Medulla oblongata (tissue), 1 donor: Measurements from ENCODE around the gene OR6C76.
"Not testable (repeated sequence)": the region's sequence is repeated elsewhere in the genome, so short reads cannot be mapped to it uniquely, and the experiment has no call there.

Experiments used
- DNase-seq: peaks from one replicate; pipeline ENCODE4 v3.0.0-alpha.2; 2015; ENCODE audit errors: extremely low spot score

The OR6C76 gene

DNA sequence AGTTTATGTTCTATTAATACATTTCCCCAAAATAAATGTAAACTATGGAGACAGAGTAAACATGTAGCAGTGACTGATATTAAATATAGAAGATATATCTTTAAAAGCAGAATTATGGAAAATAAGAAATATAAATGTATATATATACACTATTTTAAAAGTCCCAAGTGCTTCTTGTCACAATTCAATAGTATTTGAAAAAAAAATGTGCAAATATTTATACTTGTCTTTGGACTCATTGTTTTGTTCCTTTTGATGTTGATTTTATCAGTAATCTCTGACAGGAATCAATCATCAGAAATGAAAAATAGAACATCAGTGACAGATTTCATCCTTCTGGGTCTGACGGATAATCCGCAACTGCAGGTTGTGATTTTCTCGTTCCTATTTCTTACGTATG is at the start of gene OR6C76:
Gene OR6C76, plus strand, starts transcription at position 301 of the 400 bp plus-strand sequence. Its CDS starts 0 bp downstream, at position 301.
- no peak for DNase-seq

- DNase-seq, result no peak
Measured at GRCh38 chr12:55385891-55386290, 40.2 kb upstream of the OR6C76 start.

DNA sequence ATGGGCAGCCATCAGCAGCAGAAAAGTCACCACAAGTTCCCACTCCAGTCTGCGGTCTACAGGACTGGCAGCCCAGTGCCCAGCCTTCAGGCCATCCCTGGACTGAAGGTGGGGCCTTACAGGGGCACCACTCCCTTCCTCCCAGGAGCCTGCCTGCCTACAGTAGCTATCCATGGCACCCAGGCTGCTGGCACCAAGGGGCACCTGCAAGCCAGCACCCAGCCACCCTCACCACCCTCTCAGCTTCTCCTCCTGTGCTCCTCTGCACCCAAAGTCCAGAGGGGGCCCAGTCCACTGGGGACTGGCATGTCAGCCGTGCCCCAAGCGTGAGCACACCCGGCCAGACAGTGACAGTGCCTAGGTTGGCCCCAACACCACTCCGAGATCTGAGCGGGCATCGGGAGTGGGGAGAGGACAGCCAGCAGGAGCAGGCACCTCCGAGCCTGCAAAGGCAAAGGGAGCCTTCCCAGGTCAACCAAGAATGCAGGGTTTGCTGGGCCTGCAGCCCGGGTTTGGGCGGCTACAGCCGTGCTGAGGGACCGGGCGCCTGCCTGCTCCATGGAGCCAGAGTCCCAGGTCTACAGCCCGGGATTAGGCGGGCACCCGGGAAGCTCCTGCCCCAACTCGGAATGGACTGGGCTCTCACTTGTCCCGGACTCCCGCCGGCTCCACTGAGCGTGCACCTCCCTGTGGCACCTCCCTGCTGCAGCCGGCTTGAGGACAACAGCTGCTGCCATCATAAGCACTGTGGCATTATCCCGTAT is 33.8 kb upstream of the OR6C76 start:
- DNase-seq, result no peak

DNA sequence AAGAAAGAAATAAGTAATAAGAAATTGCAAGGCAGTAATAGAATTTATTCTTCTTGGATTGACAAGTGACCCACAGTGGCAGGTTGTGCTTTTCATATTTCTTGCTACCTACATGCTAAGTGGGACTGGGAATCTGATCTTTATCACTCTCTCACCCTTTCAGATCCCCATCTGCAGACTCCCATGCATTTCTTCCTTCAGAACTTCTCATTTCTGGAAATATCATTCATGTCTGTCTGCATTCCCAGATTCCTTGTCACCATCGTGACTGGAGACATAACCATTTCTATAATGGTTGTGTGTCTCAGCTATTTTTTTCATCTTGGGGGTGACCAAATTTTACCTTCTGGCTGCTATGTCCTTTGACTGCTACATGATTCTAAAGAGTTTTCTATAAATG is 29.7 kb upstream of the OR6C76 start:
- DNase-seq, result no peak

- no peak for DNase-seq
Measured at GRCh38 chr12:55400229-55400628, 25.8 kb upstream of the OR6C76 start, which contains the start of gene OR6C65. OR6C65 (plus strand) TSS chr12:55400529; CDS start chr12:55400529, 0 bp downstream.

DNA sequence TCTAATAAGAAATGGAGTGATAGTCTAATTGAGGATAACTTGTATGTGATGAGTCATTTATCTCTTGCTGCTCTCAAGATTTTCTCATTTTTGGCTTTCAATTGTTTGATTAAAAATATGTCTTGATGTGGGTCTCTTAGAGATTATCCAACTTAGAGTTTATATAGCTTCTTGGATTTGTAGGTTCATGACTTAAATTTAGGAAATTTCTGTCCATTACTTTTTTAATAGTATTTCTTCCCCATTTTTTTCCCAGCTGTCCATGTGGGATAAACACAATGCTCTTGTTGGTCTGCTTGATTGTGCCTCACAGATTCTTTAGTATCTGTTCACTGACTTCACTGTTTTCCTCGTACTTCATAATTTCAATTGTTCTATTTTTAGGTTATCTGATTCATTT is 18.2 kb upstream of the OR6C76 start:
- DNase-seq, result no peak

DNA sequence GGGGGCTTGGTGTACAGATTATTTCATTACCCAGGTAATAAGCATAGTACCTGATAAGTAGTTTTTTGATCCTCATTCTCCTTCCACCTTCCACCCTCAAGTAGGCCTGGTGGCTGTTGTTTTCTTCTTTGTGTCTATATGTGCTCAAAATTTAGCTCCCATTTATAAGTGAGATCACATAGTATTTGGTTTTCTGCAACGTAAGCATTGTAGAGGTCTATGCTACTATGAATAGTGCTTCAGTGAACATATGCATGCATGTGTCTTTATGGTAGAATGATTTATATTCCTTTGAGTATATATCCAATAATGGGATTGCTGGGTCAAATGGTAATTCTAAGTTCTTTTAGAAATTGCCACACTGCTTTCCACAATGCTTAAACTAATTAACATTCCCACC is 16.9 kb upstream of the OR6C76 start:
- not testable (repeated sequence) for DNase-seq

DNA sequence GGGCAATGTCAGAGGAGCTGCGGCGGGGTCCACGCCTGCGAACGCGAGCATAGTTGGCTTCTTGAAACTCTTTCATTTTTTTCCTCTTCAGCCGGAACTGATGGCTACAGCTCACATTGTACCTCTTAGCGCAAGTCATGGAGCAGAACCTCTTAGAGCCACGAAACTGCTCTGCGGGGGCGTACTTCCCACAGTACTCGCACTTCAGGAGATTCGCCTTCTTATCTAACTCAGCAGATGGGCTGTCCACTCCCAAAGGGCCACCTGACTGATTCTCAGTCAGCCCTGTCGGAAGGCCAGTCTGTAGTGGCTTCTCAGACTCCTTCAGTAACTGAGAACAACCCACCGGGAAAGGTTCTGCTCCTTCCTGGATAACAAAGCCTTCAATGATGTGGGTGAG is 13.9 kb upstream of the OR6C76 start:
- not testable (repeated sequence) for DNase-seq

- DNase-seq, result not testable (repeated sequence)
Measured at GRCh38 chr12:55413498-55414388, 12.3 kb upstream of the OR6C76 start.

- not testable (repeated sequence) for DNase-seq
Measured at GRCh38 chr12:55414396-55414823, 11.6 kb upstream of the OR6C76 start.

DNA sequence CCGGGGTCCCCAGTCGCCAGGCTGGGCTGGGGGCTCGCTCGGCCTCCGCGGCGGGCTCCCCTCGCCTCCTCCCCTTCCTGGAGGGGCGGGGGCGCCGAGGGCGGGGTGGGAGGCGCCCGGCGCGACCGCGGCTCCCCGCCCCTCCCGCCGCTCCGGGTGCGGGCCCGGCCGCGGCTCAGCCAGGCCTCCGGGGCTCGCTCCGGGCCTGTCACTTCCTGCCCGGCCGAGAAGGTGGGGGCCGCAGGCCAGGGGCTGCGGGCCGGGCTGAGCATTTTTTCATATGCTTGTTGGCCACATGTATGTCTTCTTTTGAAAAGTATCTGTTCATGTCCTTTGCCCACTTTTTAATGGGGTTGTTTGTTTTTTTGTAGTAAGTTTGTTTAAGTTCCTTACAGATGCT is 11.2 kb upstream of the OR6C76 start:
- not testable (repeated sequence) for DNase-seq

DNA sequence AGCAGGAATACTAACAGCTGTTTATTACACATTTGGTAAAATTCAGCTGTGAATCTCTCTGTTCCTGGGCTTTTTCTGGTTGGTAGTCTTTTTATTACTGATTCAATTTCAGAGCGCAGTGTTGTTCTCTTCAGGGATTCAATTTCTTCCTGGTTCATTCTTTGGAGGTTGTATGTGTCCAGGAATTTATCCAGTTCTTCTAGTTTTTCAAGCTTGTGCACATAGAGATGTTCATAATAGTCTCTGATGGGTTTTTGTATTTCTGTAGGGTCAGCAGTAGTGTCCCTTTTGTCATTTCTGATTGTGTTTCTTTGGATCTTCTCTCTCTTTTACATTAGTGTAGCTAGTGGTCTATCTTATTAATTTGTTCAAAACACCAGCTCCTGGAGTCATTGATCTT is 9.1 kb upstream of the OR6C76 start:
- DNase-seq, result no peak

DNA sequence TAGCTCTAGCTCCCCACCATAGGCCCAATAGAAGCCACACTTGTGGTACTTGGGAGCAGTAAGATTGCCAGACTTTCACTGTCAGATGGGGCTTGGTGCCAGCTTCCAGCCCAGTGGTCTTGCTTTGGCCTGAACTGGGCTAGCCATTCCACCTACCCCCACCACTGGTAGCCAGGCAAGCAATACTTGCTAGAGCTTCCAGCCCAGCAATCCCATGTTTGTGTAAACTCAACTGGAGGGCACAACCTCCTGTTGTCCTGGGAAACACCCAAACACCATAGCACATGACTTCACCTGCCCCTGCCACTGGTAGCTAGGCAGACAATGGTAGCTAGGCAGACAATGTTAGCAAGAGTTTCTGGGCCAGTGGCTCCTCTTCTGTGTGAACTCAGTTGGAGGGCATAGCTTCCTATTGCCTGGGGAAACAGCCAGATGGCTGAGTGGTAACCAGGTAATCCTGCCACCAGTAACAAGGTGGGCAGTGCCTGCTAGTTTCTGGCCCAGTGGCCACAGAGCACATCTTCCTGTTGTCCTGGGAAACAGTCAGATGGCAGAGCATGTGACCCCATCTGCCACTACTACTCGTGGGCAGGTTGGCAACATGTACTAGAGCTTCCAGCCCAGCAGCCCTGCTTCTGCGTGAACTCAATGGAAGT is 5.6 kb upstream of the OR6C76 start:
- DNase-seq, result no peak

DNA sequence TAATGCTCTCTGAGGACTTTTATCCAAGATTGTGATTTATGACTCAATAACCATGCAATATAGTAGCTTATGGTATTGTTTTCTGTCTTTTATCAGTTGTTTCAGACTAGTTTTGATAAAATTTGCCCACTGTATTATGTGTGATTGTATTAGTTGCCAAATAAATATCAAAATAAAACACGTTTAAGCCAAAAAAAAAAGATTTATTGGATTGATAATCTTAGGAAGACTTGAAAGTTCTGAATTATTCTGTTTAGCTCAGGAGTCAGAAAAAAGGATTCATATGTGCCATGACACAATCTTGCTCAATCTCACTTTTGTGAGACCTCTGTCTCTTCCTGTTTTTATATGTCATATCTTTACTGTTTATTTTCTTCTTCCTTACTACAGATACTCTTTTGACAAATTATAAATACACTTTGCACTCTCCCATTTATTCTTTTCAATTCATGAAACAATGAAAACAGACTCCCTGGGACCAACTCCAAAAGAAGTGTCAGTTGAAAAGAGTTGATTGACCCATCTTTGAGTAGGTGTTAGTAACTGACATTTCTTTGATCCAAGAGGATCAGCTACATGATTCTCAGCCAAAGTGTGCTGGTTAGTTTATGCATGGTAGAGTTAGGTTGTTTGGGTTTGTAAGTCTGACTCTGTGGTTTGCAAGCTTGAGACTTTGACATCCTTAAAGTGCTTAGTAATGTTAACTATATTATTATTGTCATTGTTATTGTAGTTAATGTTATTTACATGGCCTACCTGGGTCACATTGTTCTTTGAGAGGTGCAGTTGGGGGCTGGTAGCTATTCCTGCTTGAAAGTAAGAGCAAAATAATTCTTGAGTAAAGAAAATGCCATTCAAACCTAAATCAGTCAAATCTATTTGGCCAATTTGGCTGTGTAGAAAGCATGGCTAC is 2.5 kb downstream of the OR6C76 start:
- no peak for DNase-seq

DNA sequence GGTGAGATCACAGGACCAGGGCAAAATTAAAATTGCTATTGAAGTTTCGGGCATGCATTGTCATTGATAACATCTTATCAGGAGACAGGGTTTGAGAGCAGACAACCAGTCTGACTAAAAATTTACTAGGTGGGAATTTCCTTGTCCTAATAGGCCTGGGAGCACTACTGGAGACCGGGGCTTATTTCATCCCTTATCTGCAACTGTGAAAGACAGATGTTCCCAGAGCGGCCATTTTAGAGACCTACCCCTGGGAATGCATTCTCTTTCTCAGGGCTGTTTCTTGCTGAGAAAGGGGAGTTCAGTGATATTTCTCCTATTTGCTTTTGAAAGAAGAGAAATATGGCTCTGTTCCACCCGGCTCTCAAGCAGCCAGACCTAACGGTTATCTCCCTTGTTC is 15.2 kb downstream of the OR6C76 start:
- DNase-seq, result not testable (repeated sequence)

GRCh38 chr12:55443776-55444175 is 17.7 kb downstream of the OR6C76 start, which contains the start of gene OR6C2:
OR6C2 (plus strand) TSS chr12:55444076; CDS start chr12:55452214, 8,138 bp downstream.
- no peak for DNase-seq

DNA sequence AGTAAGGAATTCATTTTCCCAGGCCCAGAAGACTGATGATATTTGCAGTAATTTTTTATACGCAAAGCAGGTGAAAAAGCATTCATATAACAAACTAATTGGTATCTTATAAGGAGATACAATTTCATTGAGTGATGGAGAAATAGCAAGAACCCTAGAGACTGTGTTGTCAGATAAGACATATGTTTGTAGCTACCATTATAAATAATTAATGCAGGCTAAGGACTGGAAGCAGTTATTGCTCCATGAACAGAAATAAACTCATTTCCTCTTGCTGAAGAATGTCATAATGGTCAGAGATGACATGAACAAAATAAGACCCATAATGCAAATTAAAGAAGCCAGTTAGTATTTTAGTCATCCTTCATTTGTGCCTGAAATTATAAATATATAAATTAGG is 19.3 kb downstream of the OR6C76 start:
- DNase-seq, result no peak

DNA sequence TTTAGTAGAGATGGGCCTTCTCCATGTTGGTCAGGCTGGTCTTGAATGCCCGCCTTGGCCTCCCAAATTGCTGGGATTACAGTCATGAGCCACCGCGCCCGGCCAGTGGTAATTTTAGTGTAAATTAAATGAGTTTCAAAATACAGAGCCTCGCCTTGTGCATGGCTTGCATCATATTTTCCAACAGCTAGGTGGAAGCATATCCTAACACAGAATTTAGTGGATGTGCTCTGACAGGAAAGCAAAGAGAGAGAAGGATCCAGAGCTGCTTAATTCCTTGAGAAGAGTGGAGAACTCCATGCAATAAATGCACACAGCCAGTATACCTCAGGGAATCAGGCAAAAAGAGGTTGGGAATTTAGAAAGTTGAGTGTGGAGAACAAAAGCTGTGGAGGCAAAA is 20.3 kb downstream of the OR6C76 start:
- peak; percentile 54 for DNase-seq

- DNase-seq, result no peak
Measured at GRCh38 chr12:55448825-55449224, 22.8 kb downstream of the OR6C76 start.

DNA sequence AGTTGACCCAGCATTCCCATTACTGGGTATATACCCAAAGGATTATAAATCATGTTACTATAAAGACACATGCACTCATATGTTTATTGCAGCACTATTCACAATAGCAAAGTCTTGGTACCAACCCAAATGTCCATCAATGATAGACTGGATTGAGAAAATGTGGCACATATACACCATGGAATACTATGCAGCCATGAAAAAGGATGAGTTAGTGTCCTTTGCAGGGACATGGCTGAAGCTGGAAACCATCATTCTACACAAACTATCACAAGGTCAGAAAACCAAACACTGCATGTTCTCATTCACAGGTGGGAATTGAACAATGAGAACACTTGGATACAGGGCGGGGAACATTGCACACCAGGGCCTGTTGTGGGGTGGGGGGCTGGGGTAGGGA is 38.9 kb downstream of the OR6C76 start:
- DNase-seq, result not testable (repeated sequence)

DNA sequence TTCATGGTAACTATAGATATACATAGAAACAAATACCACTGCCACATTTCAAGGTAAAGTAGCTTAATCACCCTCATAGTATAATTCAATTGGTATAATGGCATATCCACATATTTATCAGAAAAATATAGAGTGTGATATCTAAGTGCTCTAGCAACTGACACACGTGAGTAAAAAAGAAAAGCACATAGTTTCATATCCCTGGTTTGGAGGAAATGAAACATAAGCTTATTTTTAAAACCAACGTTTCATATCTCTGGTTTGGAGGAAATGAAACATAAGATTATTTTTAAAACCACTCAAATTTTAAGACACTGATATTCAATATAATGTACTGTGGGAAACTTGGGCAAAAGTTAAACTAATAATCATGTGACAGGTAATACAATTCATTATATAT is 41.8 kb downstream of the OR6C76 start:
- DNase-seq, result no peak
